Muscle of leg (tissue), 11 donors: ENCODE data around the gene DAO. TPM values are rescaled to one million over a fixed set of nuclear protein-coding genes. Genes with fewer than 3 reads are reported as not detected.
A peak's percentile ranks its signal among the peaks of the same experiment; 100 is the strongest.

Experiments used
- DNase-seq: peaks from one replicate; pipeline ENCODE4 v3.0.0; 2013
- H3K27ac ChIP-seq: one replicate; pipeline ENCODE4 v1.5.1; 2013; ENCODE audit warnings: mild to moderate bottlenecking, low read length, control low read depth
- H3K27me3 ChIP-seq: one replicate; pipeline ENCODE4 v1.6.1; 2013; ENCODE audit warnings: low read length; ENCODE audit not compliant: control insufficient read depth, insufficient read depth
- H3K36me3 ChIP-seq: one replicate; pipeline ENCODE4 v1.6.1; 2013; ENCODE audit warnings: low read length; ENCODE audit not compliant: control insufficient read depth, insufficient read depth
- H3K4me1 ChIP-seq: one replicate; pipeline ENCODE4 v1.6.1; 2013; ENCODE audit warnings: low read length; ENCODE audit not compliant: control insufficient read depth, insufficient read depth
- H3K4me3 ChIP-seq: one replicate; pipeline ENCODE4 v1.5.1; 2013; ENCODE audit warnings: low read length, control low read depth
- H3K9me3 ChIP-seq: replicated peaks from 2 replicates; pipeline ENCODE4 v1.6.1; 2013; ENCODE audit warnings: low read depth, low read length; ENCODE audit not compliant: control insufficient read depth
- WGBS: methylation state at CpG from one replicate; pipeline ENCODE4 v1.1.5; 2013; ENCODE audit warnings: missing lambda C conversion rate; ENCODE audit not compliant: insufficient coverage; 5-methylcytosine and 5-hydroxymethylcytosine counted together
- polyA plus RNA-seq, 8 donors: library from polyadenylated mRNA; unstranded; fragments of 120-200 nt; gene quantifications; one replicate each; pipeline versions ENCODE4 v1.2.1 to v1.2.3, GENCODE V29; 2013; ENCODE audit warnings: inconsistent platforms in 1 of 8, low replicate concordance in 1 of 8; ENCODE audit not compliant: insufficient read length in 8 of 8, insufficient read depth in 1 of 8
- total RNA-seq: library from RNA; stranded (reverse); fragments of 120-200 nt; gene quantifications from one replicate; pipeline ENCODE4 v1.2.4, GENCODE V29; 2013

DAO gene
- total and polyA plus RNA-seq, 9 donors: 0.09 to 0.52 (median 0.17) TPM; not detected in 2

- no peaks in the 10 kb centered on the region for H3K27me3 ChIP-seq
- no peak for DNase-seq
- H3K4me3 ChIP-seq: no peak overlapping the region
- H3K27ac ChIP-seq: peak overlapping the region; percentile 20
- H3K9me3 ChIP-seq: no peaks in the 10 kb centered on the region
- peaks cover 56% of the 10 kb centered on the region for H3K36me3 ChIP-seq
- H3K4me1 ChIP-seq: peaks cover 37% of the 10 kb centered on the region
- 80% methylated on average over 10 of the region's 10 CpGs for WGBS
Measured at GRCh38 chr12:108847705-108848104, 32.2 kb upstream of the DAO start.

DNA sequence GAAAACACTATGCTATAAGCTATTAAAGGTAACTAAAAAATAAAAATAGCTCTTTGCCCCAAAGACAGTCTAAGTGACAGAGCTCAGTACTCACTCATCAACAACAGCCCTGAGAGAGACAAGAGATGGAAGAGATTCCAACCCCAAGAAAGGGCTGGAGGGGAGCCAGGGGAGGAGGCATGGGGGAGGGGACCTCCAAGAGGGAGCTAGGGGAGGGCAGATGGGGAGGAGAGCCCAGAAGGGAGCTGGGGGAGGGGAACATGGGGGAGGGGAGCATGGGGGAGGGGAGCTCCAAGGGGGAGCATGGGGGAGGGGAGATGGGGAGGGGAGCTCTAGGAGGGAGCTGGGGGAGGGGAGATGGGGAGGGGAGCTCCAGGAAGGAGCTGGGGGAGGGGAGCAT is 30.2 kb upstream of the DAO start:
- no peaks in the 10 kb centered on the region for H3K9me3 ChIP-seq
- peaks cover 37% of the 10 kb centered on the region for H3K4me1 ChIP-seq
- no peak for DNase-seq
- H3K27me3 ChIP-seq: no peaks in the 10 kb centered on the region
- peaks cover 51% of the 10 kb centered on the region for H3K36me3 ChIP-seq
- no peak overlapping the region for H3K4me3 ChIP-seq
- no peak overlapping the region for H3K27ac ChIP-seq

- Histone ChIP-seq H3K4me1 (peaks cover 34% of the 10 kb centered on the region), H3K9me3 (peaks cover 4% of the 10 kb centered on the region), H3K4me3 (no peak overlapping the region), H3K27ac (peak overlapping the region; percentile 81), H3K27me3 (no peaks in the 10 kb centered on the region), H3K36me3 (peaks cover 45% of the 10 kb centered on the region)
- peak; percentile 72 for DNase-seq
- WGBS: 18% methylated on average over 3 of the region's 9 CpGs
Measured at GRCh38 chr12:108850854-108851573, 28.9 kb upstream of the DAO start.

DNA sequence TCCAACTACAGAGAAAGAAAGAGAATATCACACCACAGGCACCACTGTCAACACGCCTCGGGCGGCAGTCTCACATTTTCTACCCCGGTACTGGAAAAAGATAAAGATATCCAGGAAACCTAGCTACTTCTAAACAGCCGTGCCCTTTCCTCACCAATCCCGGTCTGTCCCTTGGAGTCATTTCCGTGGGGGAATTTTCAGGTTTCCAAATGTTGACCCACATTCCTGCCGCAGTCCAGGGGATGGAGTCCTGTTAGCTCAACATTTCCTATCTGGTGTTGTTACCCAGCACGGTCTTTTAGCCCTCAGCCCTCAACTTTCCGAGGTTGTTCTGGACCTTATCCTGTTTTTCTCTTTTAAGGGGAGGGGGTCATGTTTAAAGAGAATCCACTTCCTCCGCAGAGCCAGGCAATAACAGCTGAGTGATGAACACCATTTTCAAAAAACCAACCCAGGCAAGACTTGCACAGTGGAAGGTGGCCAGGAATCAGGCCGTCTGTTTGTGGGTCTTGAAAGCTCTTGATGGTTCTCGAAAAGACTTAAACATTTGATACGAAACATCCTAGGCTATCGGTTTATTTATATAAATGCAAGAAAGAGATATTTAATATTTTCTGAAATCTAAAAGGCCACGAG is 27.1 kb upstream of the DAO start:
- Histone ChIP-seq H3K36me3 (peaks cover 32% of the 10 kb centered on the region), H3K9me3 (peaks cover 4% of the 10 kb centered on the region), H3K4me3 (no peak overlapping the region), H3K27me3 (no peaks in the 10 kb centered on the region), H3K27ac (peak overlapping the region; percentile 81), H3K4me1 (peaks cover 25% of the 10 kb centered on the region)
- 75% methylated on average over 3 of the region's 16 CpGs for WGBS
- DNase-seq: no peak

GRCh38 chr12:108853426-108853825 is 26.5 kb upstream of the DAO start:
- Histone ChIP-seq H3K9me3 (peaks cover 4% of the 10 kb centered on the region), H3K27me3 (no peaks in the 10 kb centered on the region), H3K4me1 (peaks cover 23% of the 10 kb centered on the region), H3K4me3 (no peak overlapping the region), H3K36me3 (peaks cover 25% of the 10 kb centered on the region), H3K27ac (peak overlapping the region; percentile 81)
- 82% methylated on average over 8 of the region's 10 CpGs for WGBS
- no peak for DNase-seq

DNA sequence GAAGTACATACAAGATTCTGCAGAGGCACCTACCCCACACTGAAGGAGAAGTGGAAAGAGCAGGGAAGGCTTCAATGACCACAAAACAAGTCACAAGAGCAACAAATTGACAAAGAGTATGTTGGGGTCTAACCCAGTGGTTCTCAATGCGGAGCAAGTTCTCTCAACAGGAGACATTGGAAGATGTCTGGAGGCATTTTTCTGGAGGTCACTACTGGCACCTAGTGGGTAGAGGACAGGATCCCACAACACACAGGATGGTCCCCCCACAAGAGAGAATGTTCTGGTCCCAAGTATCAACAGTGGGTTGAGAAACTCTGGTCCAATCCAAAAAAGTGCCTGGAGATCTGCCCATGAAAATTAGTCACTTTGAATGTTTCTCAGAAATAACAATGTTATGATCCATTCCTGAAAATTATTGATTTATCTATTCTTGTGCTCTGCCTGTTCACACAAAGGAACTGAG is 25.9 kb upstream of the DAO start:
- Histone ChIP-seq H3K27ac (peak overlapping the region; percentile 67), H3K9me3 (peaks cover 4% of the 10 kb centered on the region), H3K27me3 (no peaks in the 10 kb centered on the region), H3K4me1 (peaks cover 25% of the 10 kb centered on the region), H3K4me3 (no peak overlapping the region), H3K36me3 (peaks cover 19% of the 10 kb centered on the region)
- DNase-seq: peak; percentile 44
- WGBS: no CpG with 5 or more reads among the region's 1 CpG

DNA sequence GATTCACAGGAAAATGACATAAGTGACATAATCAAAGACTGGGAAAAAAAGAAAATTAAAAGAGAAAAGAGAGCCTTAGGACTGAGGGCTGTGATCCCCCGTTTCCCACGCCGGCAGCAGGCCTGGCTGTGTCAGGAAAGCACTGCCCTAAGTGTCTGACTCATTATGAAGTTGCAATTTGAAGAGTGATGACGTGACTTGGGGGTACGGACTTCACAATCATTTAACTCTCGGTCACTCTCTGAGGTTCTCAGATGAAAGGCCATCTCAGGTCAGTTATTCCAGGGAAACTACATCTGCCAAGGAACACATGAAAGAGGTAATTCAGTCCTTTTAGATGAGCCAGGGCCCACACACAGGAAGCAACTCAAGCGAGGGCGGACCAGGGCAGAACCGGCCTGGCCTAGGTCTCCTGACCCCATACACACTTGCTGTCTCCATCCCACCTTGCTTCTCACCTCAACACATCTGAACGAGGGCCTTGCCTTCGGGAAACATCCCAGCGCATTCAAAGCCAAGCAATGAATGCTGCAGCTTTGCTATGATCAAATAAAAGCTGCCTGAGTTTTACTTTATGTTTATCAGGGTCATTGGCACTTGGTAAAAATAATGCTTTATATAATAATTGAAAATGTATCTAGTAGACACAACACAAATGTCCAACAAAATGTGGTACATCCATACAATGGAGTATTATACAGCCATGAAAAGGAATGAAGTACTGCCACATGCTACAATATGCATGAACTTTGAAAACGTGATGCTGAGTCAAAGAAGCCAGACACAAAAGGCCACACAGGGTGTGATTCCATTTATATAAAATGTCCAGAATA is 25.2 kb upstream of the DAO start:
- Histone ChIP-seq H3K9me3 (peaks cover 4% of the 10 kb centered on the region), H3K27ac (peak overlapping the region; percentile 67), H3K4me3 (no peak overlapping the region), H3K4me1 (peaks cover 22% of the 10 kb centered on the region), H3K36me3 (peaks cover 16% of the 10 kb centered on the region), H3K27me3 (no peaks in the 10 kb centered on the region)
- 79% methylated on average over 9 of the region's 13 CpGs for WGBS
- DNase-seq: no peak

DNA sequence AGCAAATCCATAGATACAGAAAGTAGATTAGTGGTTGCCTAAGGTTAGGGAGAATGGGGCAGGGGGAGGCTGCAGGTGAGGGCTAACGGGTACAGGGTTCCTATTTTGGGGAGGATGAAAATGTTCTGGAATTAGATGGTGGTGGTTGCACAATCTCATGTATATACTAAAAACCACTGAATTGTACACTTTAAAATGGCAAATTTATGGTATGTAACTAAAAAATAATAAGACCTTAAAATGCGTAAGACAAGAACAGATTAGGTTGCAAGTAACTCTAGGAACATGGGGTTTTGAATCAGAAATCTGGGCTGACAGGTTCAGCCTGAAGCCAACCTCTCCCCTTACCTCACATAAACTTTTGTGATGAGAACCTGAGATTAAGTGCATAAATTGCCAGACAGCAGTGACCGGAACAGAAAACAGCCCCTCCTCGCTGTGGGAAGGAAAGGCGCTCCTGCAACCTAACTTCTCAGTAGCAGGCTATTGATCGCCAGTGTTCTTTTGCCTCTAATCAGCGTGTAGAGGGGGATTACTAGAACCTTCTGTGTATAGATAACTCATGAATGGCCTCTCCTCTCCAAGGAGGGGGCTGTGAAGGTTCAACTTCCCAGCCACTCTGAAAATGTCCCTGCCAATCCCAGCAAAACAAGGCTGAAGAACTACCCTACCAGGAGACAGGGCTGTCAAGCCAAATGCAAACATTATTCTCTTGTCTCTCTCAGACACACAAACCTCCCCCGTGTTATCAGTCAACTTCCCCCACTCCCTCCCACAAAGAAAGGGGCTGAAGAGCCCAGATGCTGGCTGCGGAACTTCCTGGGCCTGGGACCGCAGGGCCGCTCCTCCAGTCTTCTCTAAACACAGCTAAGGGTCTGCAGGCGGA is 24.4 kb upstream of the DAO start:
- H3K9me3 ChIP-seq: peaks cover 4% of the 10 kb centered on the region
- no peak for DNase-seq
- peaks cover 16% of the 10 kb centered on the region for H3K36me3 ChIP-seq
- no peaks in the 10 kb centered on the region for H3K27me3 ChIP-seq
- H3K4me1 ChIP-seq: peaks cover 22% of the 10 kb centered on the region
- H3K4me3 ChIP-seq: peak overlapping the region; percentile 73
- 70% methylated on average over 4 of the region's 12 CpGs for WGBS
- H3K27ac ChIP-seq: peak overlapping the region; percentile 84

DNA sequence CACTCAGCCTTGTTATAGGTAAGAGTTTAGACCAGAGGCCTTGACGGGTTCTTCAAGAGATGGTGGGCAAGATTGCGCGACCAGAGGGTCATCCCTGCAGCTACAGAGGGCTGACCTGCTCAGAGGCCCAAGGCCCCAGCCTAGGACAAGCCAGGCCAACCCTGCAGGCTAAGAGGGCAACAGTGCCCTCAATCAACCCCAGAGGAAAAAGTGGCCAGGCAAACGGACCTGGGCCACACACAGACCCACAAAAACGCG is 23.8 kb upstream of the DAO start:
- H3K4me3 ChIP-seq: peak overlapping the region; percentile 73
- H3K4me1 ChIP-seq: peaks cover 17% of the 10 kb centered on the region
- H3K9me3 ChIP-seq: peaks cover 4% of the 10 kb centered on the region
- no peak for DNase-seq
- peak overlapping the region; percentile 84 for H3K27ac ChIP-seq
- peaks cover 13% of the 10 kb centered on the region for H3K36me3 ChIP-seq
- H3K27me3 ChIP-seq: no peaks in the 10 kb centered on the region
- 39% methylated on average over 3 of the region's 6 CpGs for WGBS
